MCF 10A (cell line): ENCODE data around the gene TTC33. TPM values are rescaled to one million over a fixed set of nuclear protein-coding genes. Genes with fewer than 3 reads are reported as not detected.

Source experiments
- BruUV-seq: library from RNA; stranded (reverse); fragments of 400-500 nt; replicated peaks from 2 replicates; lab custom pipeline; 2021; lab: Mats Ljungman, UMichigan
- CTCF ChIA-PET: fragments of 300-600 bp; sonication (Branson Sonifier 250); formaldehyde crosslinking; extraction: SDS; loops from one replicate; lab custom pipeline; 2021; ENCODE audit warnings: antibody characterized with exemption, inconsistent platforms; lab: Yijun Ruan, JAX
- POLR2A ChIA-PET: fragments of 300-600, 350-650 bp; sonication (Branson Sonifier 250); formaldehyde crosslinking; extraction: SDS; loops from one replicate; lab custom pipeline; 2020; ENCODE audit warnings: antibody characterized with exemption, inconsistent platforms; lab: Yijun Ruan, JAX
- DNase-seq: peaks from one replicate; pipeline ENCODE4 v3.0.0-alpha.2; 2018; ENCODE audit not compliant: unreplicated experiment
- H3K27ac Mint-ChIP-seq: one replicate; pipeline ENCODE4 v1.8.0; 2022; ENCODE audit warnings: mild to moderate bottlenecking, low read depth, mixed read lengths; ENCODE audit not compliant: unreplicated experiment
- H3K27me3 Mint-ChIP-seq: one replicate; pipeline ENCODE4 v1.8.0; 2022; ENCODE audit warnings: mixed read lengths; ENCODE audit not compliant: insufficient read depth, unreplicated experiment
- H3K36me3 Mint-ChIP-seq: one replicate; pipeline ENCODE4 v1.8.0; 2022; ENCODE audit warnings: mild to moderate bottlenecking, moderate library complexity, mixed read lengths; ENCODE audit not compliant: insufficient read depth, unreplicated experiment
- H3K4me1 Mint-ChIP-seq: one replicate; pipeline ENCODE4 v1.8.0; 2022; ENCODE audit warnings: mixed read lengths; ENCODE audit not compliant: insufficient read depth, unreplicated experiment
- H3K4me3 Mint-ChIP-seq: one replicate; pipeline ENCODE4 v1.8.0; 2022; ENCODE audit warnings: mild to moderate bottlenecking, moderate library complexity, mixed read lengths; ENCODE audit not compliant: unreplicated experiment
- H3K9me3 Mint-ChIP-seq: one replicate; pipeline ENCODE4 v1.8.0; 2022; ENCODE audit warnings: mixed read lengths; ENCODE audit not compliant: unreplicated experiment
- intact Hi-C: fragments of 100-400 bp; cut with micrococcal nuclease; formaldehyde crosslinking; loops from 2 replicates; pipeline ENCODE4 v1.14.1; 2022
- total RNA-seq: library from RNA; stranded (reverse); gene quantifications from 2 replicates; pipeline ENCODE4 v1.2.3, GENCODE V29; 2022
- TF ChIP-seq, protein P1 (sequence below): fragments of 200-600 bp; IDR thresholded peaks from one replicate; pipeline ENCODE4 v1.8.0; 2022; ENCODE audit warnings: antibody characterized with exemption, mild to moderate bottlenecking; ENCODE audit not compliant: unreplicated experiment

Gene TTC33
- total RNA-seq, 1 experiment from 2014 or later = 13.3 TPM

- POLR2A ChIA-PET = interaction anchor here (0.7 kb wide), 1 partner anchor 67 kb away, joined by 3 read pairs; no protein-coding TSS in a partner anchor
- Mint-ChIP-seq H3K27ac (no peak overlapping the region), H3K36me3 (no peaks in the 10 kb centered on the region), H3K27me3 (no peaks in the 10 kb centered on the region), H3K4me1 (peaks cover 9% of the 10 kb centered on the region), H3K4me3 (no peak overlapping the region), H3K9me3 (no peaks in the 10 kb centered on the region)
- BruUV-seq = no TSS peak
- no peak for DNase-seq
- CTCF ChIA-PET = interaction anchor here (0.7 to 1.5 kb wide), 2 partner anchors 13 to 1533 kb away, joined by 3 read pairs; no protein-coding TSS in a partner anchor
- TF ChIP-seq, protein P1, sequence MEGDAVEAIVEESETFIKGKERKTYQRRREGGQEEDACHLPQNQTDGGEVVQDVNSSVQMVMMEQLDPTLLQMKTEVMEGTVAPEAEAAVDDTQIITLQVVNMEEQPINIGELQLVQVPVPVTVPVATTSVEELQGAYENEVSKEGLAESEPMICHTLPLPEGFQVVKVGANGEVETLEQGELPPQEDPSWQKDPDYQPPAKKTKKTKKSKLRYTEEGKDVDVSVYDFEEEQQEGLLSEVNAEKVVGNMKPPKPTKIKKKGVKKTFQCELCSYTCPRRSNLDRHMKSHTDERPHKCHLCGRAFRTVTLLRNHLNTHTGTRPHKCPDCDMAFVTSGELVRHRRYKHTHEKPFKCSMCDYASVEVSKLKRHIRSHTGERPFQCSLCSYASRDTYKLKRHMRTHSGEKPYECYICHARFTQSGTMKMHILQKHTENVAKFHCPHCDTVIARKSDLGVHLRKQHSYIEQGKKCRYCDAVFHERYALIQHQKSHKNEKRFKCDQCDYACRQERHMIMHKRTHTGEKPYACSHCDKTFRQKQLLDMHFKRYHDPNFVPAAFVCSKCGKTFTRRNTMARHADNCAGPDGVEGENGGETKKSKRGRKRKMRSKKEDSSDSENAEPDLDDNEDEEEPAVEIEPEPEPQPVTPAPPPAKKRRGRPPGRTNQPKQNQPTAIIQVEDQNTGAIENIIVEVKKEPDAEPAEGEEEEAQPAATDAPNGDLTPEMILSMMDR = no peak
- intact Hi-C loops = no loop called here
Observed at GRCh38 chr5:40614466-40614865, 141.3 kb downstream of the TTC33 start.

GRCh38 chr5:40607202-40607601, 148.6 kb downstream of the TTC33 start:
- H3K9me3 Mint-ChIP-seq = no peaks in the 10 kb centered on the region
- peaks cover 12% of the 10 kb centered on the region for H3K4me1 Mint-ChIP-seq
- H3K27ac Mint-ChIP-seq = no peak overlapping the region
- H3K27me3 Mint-ChIP-seq = no peaks in the 10 kb centered on the region
- POLR2A ChIA-PET = interaction anchor here (1.4 kb wide), 2 partner anchors 9 to 71 kb away, joined by 4 to 5 read pairs; no protein-coding TSS in a partner anchor
- intact Hi-C loops = no loop called here
- TF ChIP-seq, protein P1 = no peak
- CTCF ChIA-PET = no interaction called here
- H3K36me3 Mint-ChIP-seq = no peaks in the 10 kb centered on the region
- H3K4me3 Mint-ChIP-seq = no peak overlapping the region
- no TSS peak for BruUV-seq
- no peak for DNase-seq

DNA sequence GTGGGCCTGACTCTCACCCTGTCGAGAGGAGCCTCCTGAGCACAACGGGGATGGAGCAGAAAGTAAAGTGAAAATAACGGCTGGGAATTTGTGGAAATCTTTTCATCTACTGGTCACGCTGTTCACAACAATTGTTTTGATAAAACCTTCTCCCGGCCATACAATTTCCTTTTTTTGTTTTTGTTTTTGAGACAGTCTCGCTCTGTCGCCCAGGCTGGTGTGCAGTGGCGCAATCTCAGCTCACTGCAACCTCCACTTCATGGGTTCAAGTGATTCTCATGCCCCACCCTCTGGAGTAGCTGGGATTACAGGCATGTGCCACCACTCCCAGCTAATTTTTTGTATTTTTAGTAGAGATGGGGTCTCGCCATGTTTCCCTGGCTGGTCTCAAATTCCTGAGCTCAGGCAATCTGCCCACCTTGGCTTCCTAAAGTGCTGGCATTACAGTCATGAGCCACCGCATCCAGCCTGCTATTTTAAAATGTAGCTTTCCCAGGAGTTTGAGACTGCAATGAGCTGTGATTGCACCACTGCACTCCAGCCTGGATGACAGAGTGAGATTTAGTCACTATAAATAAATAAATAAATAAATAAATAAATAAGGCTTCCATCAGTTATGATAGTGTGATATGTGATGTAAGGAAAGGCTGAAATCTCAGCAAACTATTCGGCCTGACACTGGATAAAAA, 149.5 kb downstream of the TTC33 start:
- TF ChIP-seq, protein P1 = no peak
- DNase-seq = no peak
- BruUV-seq = no TSS peak
- POLR2A ChIA-PET = interaction anchor here (1.4 kb wide), 2 partner anchors 10 to 72 kb away, joined by 4 to 5 read pairs; no protein-coding TSS in a partner anchor
- intact Hi-C loops = no loop called here
- Mint-ChIP-seq H3K27me3 (no peaks in the 10 kb centered on the region), H3K36me3 (no peaks in the 10 kb centered on the region), H3K4me1 (peaks cover 21% of the 10 kb centered on the region), H3K4me3 (no peak overlapping the region), H3K9me3 (no peaks in the 10 kb centered on the region), H3K27ac (no peak overlapping the region)
- CTCF ChIA-PET = no interaction called here

GRCh38 chr5:40605295-40605958, 150.3 kb downstream of the TTC33 start:
- no peak overlapping the region for H3K4me3 Mint-ChIP-seq
- H3K27ac Mint-ChIP-seq = peak overlapping the region; percentile 33
- no TSS peak for BruUV-seq
- no peaks in the 10 kb centered on the region for H3K27me3 Mint-ChIP-seq
- DNase-seq = peak; percentile 65
- TF ChIP-seq, protein P1 = no peak
- no peaks in the 10 kb centered on the region for H3K36me3 Mint-ChIP-seq
- no peaks in the 10 kb centered on the region for H3K9me3 Mint-ChIP-seq
- peaks cover 24% of the 10 kb centered on the region for H3K4me1 Mint-ChIP-seq
- ChIA-PET CTCF (no interaction called here), POLR2A (interaction anchor here (0.6 kb wide), 1 partner anchor 246 kb away, joined by 4 read pairs; no protein-coding TSS in a partner anchor)
- intact Hi-C loops = no loop called here
